EL (cell line): ENCODE data around the gene NSG1.

ENCODE experiments used
- DNase-seq: peaks from one replicate; pipeline ENCODE4 v3.0.0-alpha.2; 2016

NSG1 gene

GRCh38 chr4:4396628-4397440 lies 9.9 kb downstream of the NSG1 start:
- no peak for DNase-seq

GRCh38 chr4:4397441-4397819 lies 10.5 kb downstream of the NSG1 start:
- no peak for DNase-seq

GRCh38 chr4:4398430-4398829 lies 11.5 kb downstream of the NSG1 start:
- no peak for DNase-seq

- DNase-seq: no peak
These were observed 14.1 kb downstream of the NSG1 start for GRCh38 chr4:4401036-4401435.

GRCh38 chr4:4402966-4403365 lies 16.1 kb downstream of the NSG1 start:
- DNase-seq: peak; percentile 76

GRCh38 chr4:4405358-4405962 lies 18.6 kb downstream of the NSG1 start:
- DNase-seq: no peak

GRCh38 chr4:4406455-4407298 lies 19.8 kb downstream of the NSG1 start:
- no peak for DNase-seq

- DNase-seq: no peak
These were observed 20.6 kb downstream of the NSG1 start for GRCh38 chr4:4407299-4408131.

GRCh38 chr4:4408132-4408523 lies 21.2 kb downstream of the NSG1 start:
- DNase-seq: no peak

GRCh38 chr4:4408576-4409335 lies 21.9 kb downstream of the NSG1 start:
- DNase-seq: no peak

- no peak for DNase-seq
These were observed 22.7 kb downstream of the NSG1 start for GRCh38 chr4:4409416-4410115.

GRCh38 chr4:4410271-4410670 lies 23.4 kb downstream of the NSG1 start:
- DNase-seq: no peak

GRCh38 chr4:4411906-4412305 lies 25.0 kb downstream of the NSG1 start:
- DNase-seq: no peak

GRCh38 chr4:4412641-4413372 lies 25.9 kb downstream of the NSG1 start:
- DNase-seq: no peak

GRCh38 chr4:4413373-4413725 lies 26.4 kb downstream of the NSG1 start:
- DNase-seq: no peak

- DNase-seq: no peak
These were observed 26.9 kb downstream of the NSG1 start for GRCh38 chr4:4413806-4414205.

- no peak for DNase-seq
These were observed 28.4 kb downstream of the NSG1 start for GRCh38 chr4:4415107-4415805.

- no peak for DNase-seq
These were observed 29.2 kb downstream of the NSG1 start for GRCh38 chr4:4415806-4416805.

GRCh38 chr4:4416981-4417380 lies 30.1 kb downstream of the NSG1 start:
- DNase-seq: no peak
